Cerebellar cortex (tissue), 1 donor: ENCODE measurements around the gene GALNT9.
"Not testable (repeated sequence)": the region's sequence is repeated elsewhere in the genome, so short reads cannot be mapped to it uniquely, and the experiment has no call there.

ENCODE experiments used
- DNase-seq: peaks from one replicate; pipeline ENCODE4 v3.0.0-alpha.2; 2015; ENCODE audit warnings: low spot score

GALNT9 gene

DNA sequence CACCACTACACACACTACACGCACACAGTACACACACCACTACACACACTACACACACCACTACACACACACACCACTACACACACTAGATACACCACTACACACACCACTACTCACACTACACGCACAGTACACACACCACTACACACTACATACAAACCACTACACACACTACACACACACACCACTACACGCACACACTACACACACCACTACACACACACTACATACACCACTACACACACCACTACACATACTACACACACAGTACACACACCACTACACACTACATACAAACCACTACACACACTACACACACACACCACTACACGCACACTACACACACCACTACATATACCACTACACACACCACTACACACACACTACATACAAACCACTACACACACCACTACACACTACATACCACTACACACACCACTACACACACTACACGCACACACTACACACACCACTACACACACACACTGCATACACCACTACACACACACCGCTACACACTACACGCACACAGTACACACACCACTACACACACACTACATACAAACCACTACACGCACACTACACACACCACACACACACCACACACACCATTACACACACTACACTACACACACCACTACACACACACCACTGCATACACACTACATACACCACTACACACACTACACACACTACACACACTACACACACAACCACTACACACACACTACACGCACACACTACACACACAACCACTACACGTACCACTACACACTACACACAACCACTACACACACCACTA lies 173.4 kb downstream of the GALNT9 start:
- DNase-seq, result no peak

- DNase-seq, result no peak
Measured at GRCh38 chr12:132154941-132155770, 174.2 kb downstream of the GALNT9 start.

DNA sequence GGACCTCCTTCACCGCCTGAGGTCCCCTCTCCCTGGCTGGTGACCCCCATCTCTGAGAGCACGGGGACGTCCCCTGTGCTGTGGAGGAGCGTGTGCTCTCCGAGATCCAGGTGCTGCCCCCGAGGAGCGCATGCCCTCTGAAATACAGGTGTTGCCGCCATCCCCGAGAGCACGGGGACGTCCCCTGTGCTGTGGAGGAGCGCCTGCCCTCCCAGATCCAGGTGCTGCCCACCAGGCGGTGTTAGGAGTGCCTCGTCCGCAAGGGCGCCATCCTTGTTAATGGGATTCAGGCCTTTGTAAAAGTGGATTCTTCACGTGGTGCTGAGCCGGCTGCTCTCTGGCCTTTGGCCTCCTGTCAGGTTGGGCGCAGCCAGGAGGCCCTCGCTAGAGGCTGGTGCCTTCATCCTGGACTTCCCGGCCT lies 175.0 kb downstream of the GALNT9 start:
- no peak for DNase-seq

DNA sequence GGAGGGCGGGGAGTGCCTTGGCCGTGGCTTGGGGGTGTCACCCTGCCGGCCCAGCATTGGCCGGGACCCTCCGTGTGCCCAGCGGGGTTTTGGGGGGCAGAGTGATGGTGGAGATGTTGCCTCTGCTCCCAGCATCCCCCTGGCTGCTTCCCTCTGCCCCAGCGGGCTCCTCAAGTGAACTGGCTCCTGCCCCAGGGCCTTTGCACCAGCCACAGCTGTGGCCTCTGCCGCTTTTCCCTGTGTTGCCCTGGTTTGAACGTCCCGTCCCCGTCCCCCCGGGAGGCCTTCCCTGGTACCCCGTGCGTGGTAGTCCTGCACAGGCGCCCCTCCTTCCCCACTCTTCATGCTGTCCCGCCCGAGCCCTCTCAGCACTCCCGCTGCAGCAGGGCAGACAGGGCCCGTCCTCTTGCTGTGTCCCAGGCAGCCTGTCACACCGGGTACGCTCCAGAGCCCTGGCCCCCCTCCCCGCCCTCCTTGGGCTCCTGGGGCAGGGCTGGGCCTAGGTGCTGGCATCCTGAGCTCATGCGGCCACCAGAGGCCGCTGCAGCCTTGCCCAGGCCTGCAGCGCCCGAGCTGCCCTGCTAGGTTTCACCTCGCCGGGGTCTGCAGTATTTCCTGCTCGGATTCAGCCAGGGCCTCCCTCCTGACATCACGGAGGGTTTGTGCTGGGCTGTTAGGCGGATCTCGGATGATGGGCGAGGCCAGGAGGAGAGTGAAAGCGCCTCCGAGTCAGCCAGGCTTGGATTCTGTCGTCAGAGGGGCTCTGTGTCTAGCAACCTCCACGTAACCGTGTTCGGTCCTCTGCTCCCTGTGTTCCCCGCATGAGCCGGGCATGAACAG lies 175.7 kb downstream of the GALNT9 start:
- DNase-seq, result peak; percentile 82

DNA sequence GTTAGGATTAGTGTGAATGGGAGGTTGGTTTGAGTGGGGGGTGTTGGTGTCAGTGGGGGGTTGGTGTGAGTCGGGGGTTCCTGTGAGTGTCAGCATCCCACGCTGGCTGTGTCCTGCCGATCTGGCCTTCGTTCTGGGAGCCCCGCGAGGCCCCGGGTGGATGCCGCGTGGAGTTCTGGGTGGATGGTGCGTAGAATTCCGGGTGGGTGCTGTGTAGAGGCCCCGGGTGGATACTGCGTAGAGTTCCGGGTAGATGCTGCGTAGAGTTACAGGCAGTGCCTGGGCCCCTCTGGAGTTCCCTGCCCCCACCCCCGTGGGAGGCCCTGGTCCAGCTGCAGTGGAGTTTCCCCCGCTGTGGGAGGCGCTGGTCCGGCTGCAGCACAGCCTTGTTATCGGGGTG lies 176.4 kb downstream of the GALNT9 start:
- no peak for DNase-seq

GRCh38 chr12:132152411-132152821 lies 177.0 kb downstream of the GALNT9 start:
- DNase-seq, result no peak

- DNase-seq, result no peak
Measured at GRCh38 chr12:132151766-132152410, 177.5 kb downstream of the GALNT9 start.

- no peak for DNase-seq
Measured at GRCh38 chr12:132151145-132151765, 178.1 kb downstream of the GALNT9 start.

DNA sequence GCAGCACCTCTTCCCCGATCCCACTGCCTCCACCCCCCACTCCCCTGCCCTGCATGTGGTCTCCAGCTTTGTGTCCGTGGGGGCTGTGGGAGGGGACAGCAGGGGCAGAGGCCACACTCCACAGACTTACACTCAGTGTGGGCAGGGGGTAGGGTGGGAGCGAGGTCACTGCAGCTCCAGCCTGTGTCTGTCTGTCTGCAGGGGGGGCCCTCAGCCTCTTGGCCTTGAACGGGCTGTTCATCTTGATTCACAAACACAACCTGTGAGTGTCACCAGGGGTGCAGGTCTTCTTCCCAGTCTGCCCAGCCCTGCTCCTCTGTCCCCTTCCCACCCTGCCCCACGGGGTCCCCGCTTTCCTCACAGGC lies 178.6 kb downstream of the GALNT9 start:
- DNase-seq, result no peak

DNA sequence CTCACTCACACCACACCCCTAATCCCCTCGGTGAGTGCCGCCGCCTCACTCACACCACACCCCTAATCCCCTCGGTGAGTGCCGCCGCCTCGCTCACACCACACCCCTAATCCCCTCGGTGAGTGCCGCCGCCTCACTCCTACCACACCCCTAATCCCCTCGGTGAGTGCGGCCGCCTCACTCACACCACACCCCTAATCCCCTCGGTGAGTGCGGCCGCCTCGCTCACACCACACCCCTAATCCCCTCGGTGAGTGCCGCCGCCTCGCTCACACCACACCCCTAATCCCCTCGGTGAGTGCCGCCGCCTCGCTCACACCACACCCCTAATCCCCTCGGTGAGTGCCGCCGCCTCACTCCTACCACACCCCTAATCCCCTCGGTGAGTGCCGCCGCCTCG lies 179.9 kb downstream of the GALNT9 start:
- DNase-seq, result not testable (repeated sequence)

DNA sequence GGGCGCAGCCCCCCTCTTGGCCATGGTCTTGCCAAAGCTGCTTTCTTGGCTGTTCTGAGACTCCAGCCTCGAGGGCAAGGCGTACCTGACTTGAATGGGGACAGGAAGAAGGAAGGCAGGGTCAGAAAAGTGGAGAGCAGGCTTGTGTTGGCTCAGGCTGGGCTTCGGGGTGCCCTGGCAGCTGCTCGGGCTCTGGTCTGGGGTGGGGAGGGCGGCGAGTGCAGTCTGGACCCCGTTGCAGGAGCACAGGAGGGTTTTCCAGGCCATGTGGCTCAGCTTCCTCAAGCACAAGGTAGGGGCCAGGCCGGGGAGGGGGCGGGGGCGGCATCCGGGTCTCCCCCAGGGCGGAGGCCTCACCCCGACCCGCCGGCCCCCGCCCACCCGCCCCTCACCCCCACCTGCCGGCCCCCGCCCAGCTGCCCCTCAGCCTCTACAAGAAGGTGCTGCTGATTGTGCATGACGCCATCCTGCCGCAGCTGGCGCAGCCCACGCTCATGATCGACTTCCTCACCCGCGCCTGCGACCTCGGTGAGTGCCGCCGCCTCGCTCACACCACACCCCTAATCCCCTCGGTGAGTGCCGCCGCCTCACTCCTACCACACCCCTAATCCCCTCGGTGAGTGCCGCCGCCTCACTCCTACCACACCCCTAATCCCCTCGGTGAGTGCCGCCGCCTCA lies 180.9 kb downstream of the GALNT9 start:
- no peak for DNase-seq

GRCh38 chr12:132147423-132148367 lies 181.7 kb downstream of the GALNT9 start:
- no peak for DNase-seq

DNA sequence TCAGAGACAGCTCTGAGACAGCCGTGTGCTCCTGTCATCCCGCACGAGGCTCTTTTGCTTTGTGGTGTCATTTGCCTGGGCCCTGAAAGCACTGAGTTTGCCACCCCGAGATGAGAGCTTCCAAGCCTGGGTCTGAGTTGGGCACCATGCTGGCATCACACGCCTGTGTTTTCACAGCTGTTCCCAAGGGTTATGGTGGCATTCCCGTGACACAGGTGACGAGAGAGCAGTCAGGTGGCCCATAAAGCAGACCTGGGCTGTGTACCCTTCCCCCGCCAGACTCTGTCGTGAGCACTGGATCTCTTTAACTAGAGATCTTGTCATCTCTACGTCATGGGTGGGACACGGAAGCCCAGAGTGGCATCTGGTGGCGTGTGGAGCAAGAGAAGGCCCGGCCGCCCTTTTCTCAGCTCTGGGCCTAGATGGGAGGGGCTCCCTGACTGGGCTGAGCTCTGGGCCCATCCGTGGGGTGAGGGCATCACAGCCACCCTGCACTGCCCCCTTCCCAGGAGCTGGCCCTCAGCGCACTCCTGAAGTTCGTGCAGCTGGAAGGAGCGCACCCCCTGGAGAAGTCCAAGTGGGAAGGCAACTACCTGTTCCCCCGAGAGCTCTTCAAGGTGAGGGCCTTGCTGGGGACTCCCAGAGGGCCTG lies 182.5 kb downstream of the GALNT9 start:
- no peak for DNase-seq
